Measurements from ENCODE around the gene TMEM178B. TPM values are rescaled to one million over a fixed set of nuclear protein-coding genes. Genes with fewer than 3 reads are reported as not detected.

TMEM178B gene
- total RNA-seq, 3 donors from 2014 or later (not counting 1 experiment from before 2014, with no cell fraction given): not detected

- H3K36me3 Mint-ChIP-seq: no peaks in the 10 kb centered on the region
- no peaks in the 10 kb centered on the region for H3K4me1 ChIP-seq (ENCODE audit: control insufficient read depth, insufficient read depth, low read length)
- H3K9me3 Mint-ChIP-seq: no peaks in the 10 kb centered on the region
- H3K4me3 Mint-ChIP-seq: no peak overlapping the region
- no peaks in the 10 kb centered on the region for H3K27me3 ChIP-seq (ENCODE audit: control insufficient read depth, insufficient read depth, low read length)
- no peak overlapping the region for H3K27ac Mint-ChIP-seq
- H3K4me3 ChIP-seq (ENCODE audit: low read length): no peak overlapping the region
- intact Hi-C loops (cut with micrococcal nuclease): no loop called here
- WGBS (ENCODE audit: insufficient coverage): 87% methylated on average over 3 of the region's 3 CpGs
- H3K27me3 Mint-ChIP-seq (ENCODE audit: low read depth in 2 of 2): peaks cover 13 to 15% of the 10 kb centered on the region in 2 donors
- ATAC-seq: no peak
- H3K9me3 ChIP-seq (ENCODE audit: control insufficient read depth, insufficient read depth, low read length): no peaks in the 10 kb centered on the region
- no peaks in the 10 kb centered on the region for H3K36me3 ChIP-seq (ENCODE audit: control insufficient read depth, insufficient read depth, low read length)
- DNase-seq: no peak
- no peaks in the 10 kb centered on the region for H3K4me1 Mint-ChIP-seq
- no peak overlapping the region for H3K27ac ChIP-seq (ENCODE audit: low read length)
- TF ChIP-seq, protein P1, sequence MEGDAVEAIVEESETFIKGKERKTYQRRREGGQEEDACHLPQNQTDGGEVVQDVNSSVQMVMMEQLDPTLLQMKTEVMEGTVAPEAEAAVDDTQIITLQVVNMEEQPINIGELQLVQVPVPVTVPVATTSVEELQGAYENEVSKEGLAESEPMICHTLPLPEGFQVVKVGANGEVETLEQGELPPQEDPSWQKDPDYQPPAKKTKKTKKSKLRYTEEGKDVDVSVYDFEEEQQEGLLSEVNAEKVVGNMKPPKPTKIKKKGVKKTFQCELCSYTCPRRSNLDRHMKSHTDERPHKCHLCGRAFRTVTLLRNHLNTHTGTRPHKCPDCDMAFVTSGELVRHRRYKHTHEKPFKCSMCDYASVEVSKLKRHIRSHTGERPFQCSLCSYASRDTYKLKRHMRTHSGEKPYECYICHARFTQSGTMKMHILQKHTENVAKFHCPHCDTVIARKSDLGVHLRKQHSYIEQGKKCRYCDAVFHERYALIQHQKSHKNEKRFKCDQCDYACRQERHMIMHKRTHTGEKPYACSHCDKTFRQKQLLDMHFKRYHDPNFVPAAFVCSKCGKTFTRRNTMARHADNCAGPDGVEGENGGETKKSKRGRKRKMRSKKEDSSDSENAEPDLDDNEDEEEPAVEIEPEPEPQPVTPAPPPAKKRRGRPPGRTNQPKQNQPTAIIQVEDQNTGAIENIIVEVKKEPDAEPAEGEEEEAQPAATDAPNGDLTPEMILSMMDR (IDR thresholded peaks at IDR 0.05): no peak
These were observed 243.2 kb downstream of the TMEM178B start for GRCh38 chr7:141317033-141317585.

DNA sequence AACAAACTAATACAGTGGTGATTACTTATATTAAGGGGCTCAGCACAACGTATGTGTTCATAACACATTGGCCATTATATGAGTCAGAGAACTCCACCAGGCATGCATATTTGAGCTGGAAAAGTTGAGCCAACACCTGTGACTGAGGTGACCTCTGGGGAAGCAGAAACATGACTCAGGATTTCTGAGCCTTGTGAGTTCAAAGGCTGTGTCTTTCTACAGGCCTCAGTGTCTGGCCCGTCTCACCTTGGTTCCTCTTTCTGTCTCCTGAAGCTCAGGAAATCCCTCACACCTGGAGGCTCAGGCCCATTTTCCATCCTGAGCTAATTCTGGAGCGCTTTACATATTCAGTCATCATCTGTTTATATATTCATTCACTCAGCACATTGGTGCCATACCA, 246.4 kb downstream of the TMEM178B start:
- TF ChIP-seq, protein P1 (IDR thresholded peaks at IDR 0.05): no peak

GRCh38 chr7:141322383-141322782, 248.5 kb downstream of the TMEM178B start:
- Mint-ChIP-seq H3K27ac (no peak overlapping the region), H3K36me3 (no peaks in the 10 kb centered on the region), H3K9me3 (no peaks in the 10 kb centered on the region), H3K4me3 (no peak overlapping the region), H3K27me3 (ENCODE audit: low read depth in 2 of 2) (peaks cover 7 to 15% of the 10 kb centered on the region in 2 donors), H3K4me1 (no peaks in the 10 kb centered on the region)
- intact Hi-C loops (cut with micrococcal nuclease): no loop called here
- DNase-seq (no peak), ATAC-seq (no peak)
- Histone ChIP-seq H3K9me3 (ENCODE audit: control insufficient read depth, insufficient read depth, low read length) (no peaks in the 10 kb centered on the region), H3K4me1 (ENCODE audit: control insufficient read depth, insufficient read depth, low read length) (no peaks in the 10 kb centered on the region), H3K36me3 (ENCODE audit: control insufficient read depth, insufficient read depth, low read length) (no peaks in the 10 kb centered on the region), H3K27ac (ENCODE audit: low read length) (no peak overlapping the region), H3K27me3 (ENCODE audit: control insufficient read depth, insufficient read depth, low read length) (no peaks in the 10 kb centered on the region), H3K4me3 (ENCODE audit: low read length) (no peak overlapping the region)
- TF ChIP-seq, protein P1 (IDR thresholded peaks at IDR 0.05): no peak
- WGBS (ENCODE audit: insufficient coverage): 83% methylated on average over 6 of the region's 6 CpGs

More for the DNA sequence above, 246.4 kb downstream of the TMEM178B start:
- H3K36me3 ChIP-seq (ENCODE audit: control insufficient read depth, insufficient read depth, low read length): no peaks in the 10 kb centered on the region
- H3K4me3 Mint-ChIP-seq: no peak overlapping the region
- ATAC-seq: no peak
- H3K27me3 ChIP-seq (ENCODE audit: control insufficient read depth, insufficient read depth, low read length): no peaks in the 10 kb centered on the region
- no peaks in the 10 kb centered on the region for H3K9me3 Mint-ChIP-seq
- intact Hi-C loops (cut with micrococcal nuclease): no loop called here
- H3K4me1 Mint-ChIP-seq: no peaks in the 10 kb centered on the region
- H3K27me3 Mint-ChIP-seq (ENCODE audit: low read depth in 2 of 2): peaks cover 10 to 16% of the 10 kb centered on the region in 2 donors
- H3K4me3 ChIP-seq (ENCODE audit: low read length): no peak overlapping the region
- DNase-seq: no peak
- no peak overlapping the region for H3K27ac ChIP-seq (ENCODE audit: low read length)
- H3K4me1 ChIP-seq (ENCODE audit: control insufficient read depth, insufficient read depth, low read length): no peaks in the 10 kb centered on the region
- no peaks in the 10 kb centered on the region for H3K36me3 Mint-ChIP-seq
- WGBS (ENCODE audit: insufficient coverage): 58% methylated on average over 2 of the region's 3 CpGs
- H3K9me3 ChIP-seq (ENCODE audit: control insufficient read depth, insufficient read depth, low read length): no peaks in the 10 kb centered on the region
- H3K27ac Mint-ChIP-seq: no peak overlapping the region

GRCh38 chr7:141323826-141324225, 250.0 kb downstream of the TMEM178B start:
- intact Hi-C loops (cut with micrococcal nuclease): no loop called here
- H3K4me3 Mint-ChIP-seq: no peak overlapping the region
- Histone ChIP-seq H3K27me3 (ENCODE audit: control insufficient read depth, insufficient read depth, low read length) (no peaks in the 10 kb centered on the region), H3K36me3 (ENCODE audit: control insufficient read depth, insufficient read depth, low read length) (no peaks in the 10 kb centered on the region), H3K9me3 (ENCODE audit: control insufficient read depth, insufficient read depth, low read length) (no peaks in the 10 kb centered on the region), H3K4me3 (ENCODE audit: low read length) (no peak overlapping the region), H3K27ac (ENCODE audit: low read length) (no peak overlapping the region), H3K4me1 (ENCODE audit: control insufficient read depth, insufficient read depth, low read length) (no peaks in the 10 kb centered on the region)
- TF ChIP-seq, protein P1 (IDR thresholded peaks at IDR 0.05): no peak
- no peaks in the 10 kb centered on the region for H3K9me3 Mint-ChIP-seq
- no peaks in the 10 kb centered on the region for H3K4me1 Mint-ChIP-seq
- H3K27ac Mint-ChIP-seq: no peak overlapping the region
- H3K27me3 Mint-ChIP-seq (ENCODE audit: low read depth in 2 of 2): peaks cover 4 to 15% of the 10 kb centered on the region in 2 donors
- no peaks in the 10 kb centered on the region for H3K36me3 Mint-ChIP-seq
- ATAC-seq: no peak
- no peak for DNase-seq
- 90% methylated on average over 4 of the region's 4 CpGs for WGBS (ENCODE audit: insufficient coverage)

All from natural killer cell (primary cell).